Endothelial cell of umbilical vein (primary cell): ENCODE results near the gene APRT. TPM values are rescaled to one million over a fixed set of nuclear protein-coding genes. Genes with fewer than 3 reads are reported as not detected.

ENCODE experiments used
- BruUV-seq: library from RNA; stranded (reverse); fragments of 400-500 nt; replicated peaks from 2 replicates; lab custom pipeline; 2021; lab: Mats Ljungman, UMichigan
- CTCF ChIA-PET: fragments of 300-600, 350-600 bp; sonication (Branson Sonifier 250); formaldehyde crosslinking; loops from one replicate; lab custom pipeline; 2021; ENCODE audit warnings: antibody characterized with exemption, inconsistent platforms; lab: Charles Lee
- POLR2A ChIA-PET: fragments of 300-600, 350-600 bp; sonication (Branson Sonifier 250); formaldehyde crosslinking; loops from one replicate; lab custom pipeline; 2021; ENCODE audit warnings: antibody characterized with exemption, inconsistent platforms; lab: Charles Lee
- DNase-seq: peaks from one replicate; pipeline ENCODE4 v3.0.0-alpha.2; 2011; ENCODE audit warnings: low read depth, low spot score
- FAIRE-seq: peaks from 2 replicates; lab custom pipeline; 2011; peaks lifted over from hg19 to GRCh38; lab: Jason Lieb, UNC
- H2AFZ ChIP-seq: 2 replicates; pipeline ENCODE4 v1.6.0; 2012; ENCODE audit warnings: low read depth, low read length, control low read depth, inconsistent platforms
- H3K27ac ChIP-seq: 2 replicates; pipeline ENCODE4 v1.5.1; 2011; ENCODE audit warnings: low read depth, mild to moderate bottlenecking, control low read depth, low read length, moderate library complexity; ENCODE audit not compliant: insufficient read depth
- H3K27me3 ChIP-seq, 2 experiments: 2 replicates each; pipeline versions ENCODE4 v1.6.0 to v1.6.1; 2011; ENCODE audit warnings: low read length in 2 of 2, mixed read lengths in 1 of 2; ENCODE audit not compliant: control insufficient read depth in 2 of 2, insufficient read depth in 2 of 2
- H3K36me3 ChIP-seq, 2 experiments: 2 replicates in 1 of 2; 3 replicates in 1 of 2; pipeline ENCODE4 v1.5.1; 2011; ENCODE audit warnings: low read length in 2 of 2, mild to moderate bottlenecking in 1 of 2, moderate library complexity in 1 of 2; ENCODE audit not compliant: control insufficient read depth in 2 of 2, insufficient read depth in 2 of 2; ENCODE audit errors: extremely low read depth in 1 of 2
- H3K4me1 ChIP-seq: 3 replicates; pipeline ENCODE4 v1.5.1; 2011; ENCODE audit warnings: mild to moderate bottlenecking, low read length; ENCODE audit not compliant: control insufficient read depth, insufficient read depth; ENCODE audit errors: extremely low read depth
- H3K4me2 ChIP-seq: 2 replicates; pipeline ENCODE4 v1.6.1; 2011; ENCODE audit warnings: low read length, control low read depth, mixed read lengths; ENCODE audit not compliant: insufficient read depth
- H3K4me3 ChIP-seq, 3 experiments: fragments of 200-600 bp in 1 of 3; sonication (generic), shearing (Covaris generic) in 1 of 3; replicated peaks in 1 of 3; 2 replicates each; pipeline ENCODE4 v1.5.1; 2011 to 2016; ENCODE audit warnings: control low read depth in 3 of 3, low read length in 3 of 3, mild to moderate bottlenecking in 2 of 3, inconsistent platforms in 1 of 3, low read depth in 1 of 3, moderate library complexity in 1 of 3; ENCODE audit not compliant: insufficient read depth in 1 of 3
- H3K79me2 ChIP-seq: 2 replicates; pipeline ENCODE4 v1.6.0; 2012; ENCODE audit warnings: low read length, inconsistent platforms; ENCODE audit not compliant: control insufficient read depth, insufficient read depth
- H3K9ac ChIP-seq: replicated peaks from 2 replicates; pipeline ENCODE3; 2011; ENCODE audit warnings: low read length, control low read depth; ENCODE audit not compliant: insufficient read depth; ENCODE audit errors: extremely low read depth
- H3K9me1 ChIP-seq: replicated peaks from 3 replicates; pipeline ENCODE4 v1.6.0; 2011; ENCODE audit warnings: mild to moderate bottlenecking, low read length; ENCODE audit not compliant: control insufficient read depth, insufficient read depth; ENCODE audit errors: extremely low read depth
- H3K9me3 ChIP-seq: replicated peaks from 2 replicates; pipeline ENCODE4 v1.5.1; 2012; ENCODE audit warnings: low read length, inconsistent platforms; ENCODE audit not compliant: control insufficient read depth, insufficient read depth
- H4K20me1 ChIP-seq: replicated peaks from 2 replicates; pipeline ENCODE3; 2011; ENCODE audit warnings: mild to moderate bottlenecking, low read length; ENCODE audit not compliant: control insufficient read depth, insufficient read depth; ENCODE audit errors: extremely low read depth
- EZH2 ChIP-seq: IDR thresholded peaks from 2 replicates; pipeline ENCODE4 v1.6.1; 2012; ENCODE audit warnings: borderline replicate concordance, low read depth, mild to moderate bottlenecking, moderate library complexity, low read length, inconsistent platforms; ENCODE audit not compliant: severe bottlenecking
- FOS ChIP-seq: IDR thresholded peaks from 2 replicates; pipeline ENCODE4 v1.6.1; 2011; ENCODE audit warnings: mild to moderate bottlenecking, low read length, moderate library complexity, borderline replicate concordance; ENCODE audit not compliant: insufficient read depth
- GATA2 ChIP-seq: IDR thresholded peaks from 2 replicates; pipeline ENCODE4 v1.7.0; 2011; ENCODE audit warnings: low read depth, mild to moderate bottlenecking, moderate library complexity, mixed read lengths, low read length; ENCODE audit not compliant: insufficient read length, insufficient read depth
- JUN ChIP-seq: IDR thresholded peaks from 2 replicates; pipeline ENCODE4 v1.6.1; 2011; ENCODE audit warnings: borderline replicate concordance, low read depth; ENCODE audit not compliant: insufficient read length, insufficient read depth
- MAX ChIP-seq: IDR thresholded peaks from 2 replicates; pipeline ENCODE4 v1.6.1; 2011; ENCODE audit not compliant: insufficient read depth, insufficient read length
- MYC ChIP-seq: IDR thresholded peaks from one replicate; pipeline ENCODE4 v1.6.1; 2011; ENCODE audit warnings: mild to moderate bottlenecking, low read depth, low read length
- POLR2A ChIP-seq: IDR thresholded peaks from 2 replicates; pipeline ENCODE4 v1.6.1; 2012; ENCODE audit warnings: low read depth, mild to moderate bottlenecking, control low read depth, low read length
- POLR2AphosphoS5 ChIP-seq: IDR thresholded peaks from 2 replicates; pipeline ENCODE4 v1.6.1; 2012; ENCODE audit warnings: low read depth, mild to moderate bottlenecking, control low read depth, low read length, moderate library complexity; ENCODE audit not compliant: insufficient read depth
- dilution Hi-C: fragments of 300-500 bp; cut with MboI; formaldehyde crosslinking; loops from one replicate; pipeline ENCODE4 v1.15.0; 2019; ENCODE audit warnings: low sequenced_read_pairs; ENCODE audit not compliant: extremely low pct_ligation_motif_present
- intact Hi-C: fragments of 100-400 bp; cut with micrococcal nuclease; formaldehyde crosslinking; loops from one replicate; pipeline ENCODE4 v1.10.0; 2022
- polyA plus RNA-seq, 4 experiments: library from polyadenylated mRNA; depleted of rRNA in 3 of 4; stranded (reverse) in 3 of 4; unstranded in 1 of 4; fragments of >200 nt; gene quantifications; 2 replicates each; pipeline versions ENCODE4 v1.2.1 to v1.2.3, GENCODE V29; 2011 to 2012; ENCODE audit warnings: missing spikeins in 1 of 4
- total RNA-seq: library from RNA; stranded (reverse); gene quantifications from 2 replicates; pipeline ENCODE4 v1.2.3, GENCODE V29; 2021
- TF ChIP-seq, protein P1 (sequence below), 2 donors: IDR thresholded peaks; 1 replicate in 1 of 2; 2 replicates in 1 of 2; pipeline ENCODE4 v1.5.1; 2011; ENCODE audit warnings: low read length in 2 of 2, mild to moderate bottlenecking in 2 of 2, moderate library complexity in 2 of 2, control low read depth in 1 of 2, inconsistent platforms in 1 of 2, low read depth in 1 of 2; ENCODE audit not compliant: insufficient read depth in 1 of 2; ENCODE audit errors: extremely low read depth in 1 of 2

APRT gene
- total and polyA plus RNA-seq, 2 donors (not counting 3 experiments of a cell fraction or from before 2014, with no cell fraction given), result 143 to 152 TPM

DNA sequence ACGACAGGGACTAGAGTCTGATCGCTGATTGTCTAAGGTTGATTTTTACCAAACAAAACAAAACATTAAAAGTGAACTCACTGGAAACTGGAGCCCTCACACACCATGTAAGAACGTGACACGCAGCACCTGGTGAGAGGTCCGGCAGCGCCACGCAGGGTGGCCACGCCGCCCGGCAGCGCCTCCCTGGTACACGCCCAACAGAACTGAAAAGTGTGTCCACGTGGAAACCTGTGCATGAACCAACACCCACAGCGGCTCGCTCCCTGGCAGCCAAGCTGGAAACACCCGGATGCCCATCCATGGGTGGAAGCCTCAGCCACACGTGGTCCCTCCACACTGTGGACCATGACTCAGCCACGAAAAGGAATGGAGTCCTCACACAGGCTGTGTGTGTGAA lies 35.9 kb upstream of the APRT start:
- Histone ChIP-seq H3K4me1 (no peaks in the 10 kb centered on the region), H3K4me3 (no peak overlapping the region), H3K4me2 (no peak overlapping the region), H3K9me1 (no peaks in the 10 kb centered on the region), H3K27me3 (no peaks in the 10 kb centered on the region), H3K9me3 (no peaks in the 10 kb centered on the region), H2AFZ (no peak overlapping the region), H3K36me3 (peaks cover 0 to 5% of the 10 kb centered on the region in 2 experiments), H4K20me1 (no peaks in the 10 kb centered on the region), H3K9ac (no peak overlapping the region), H3K79me2 (no peaks in the 10 kb centered on the region), H3K27ac (no peak overlapping the region)
- dilution Hi-C loops, result no loop called here
- intact Hi-C loops, result no loop called here
- CTCF ChIA-PET, result interaction anchor here (0.8 kb wide), 1 partner anchor 17 kb away, joined by 3 read pairs; no protein-coding TSS in a partner anchor
- BruUV-seq, result no TSS peak
- DNase-seq (no peak), FAIRE-seq (no peak)
- TF ChIP-seq MAX (no peak), FOS (no peak), POLR2A (no peak), GATA2 (no peak), MYC (no peak), EZH2 (no peak), POLR2AphosphoS5 (no peak), JUN (no peak)
- TF ChIP-seq, protein P1, sequence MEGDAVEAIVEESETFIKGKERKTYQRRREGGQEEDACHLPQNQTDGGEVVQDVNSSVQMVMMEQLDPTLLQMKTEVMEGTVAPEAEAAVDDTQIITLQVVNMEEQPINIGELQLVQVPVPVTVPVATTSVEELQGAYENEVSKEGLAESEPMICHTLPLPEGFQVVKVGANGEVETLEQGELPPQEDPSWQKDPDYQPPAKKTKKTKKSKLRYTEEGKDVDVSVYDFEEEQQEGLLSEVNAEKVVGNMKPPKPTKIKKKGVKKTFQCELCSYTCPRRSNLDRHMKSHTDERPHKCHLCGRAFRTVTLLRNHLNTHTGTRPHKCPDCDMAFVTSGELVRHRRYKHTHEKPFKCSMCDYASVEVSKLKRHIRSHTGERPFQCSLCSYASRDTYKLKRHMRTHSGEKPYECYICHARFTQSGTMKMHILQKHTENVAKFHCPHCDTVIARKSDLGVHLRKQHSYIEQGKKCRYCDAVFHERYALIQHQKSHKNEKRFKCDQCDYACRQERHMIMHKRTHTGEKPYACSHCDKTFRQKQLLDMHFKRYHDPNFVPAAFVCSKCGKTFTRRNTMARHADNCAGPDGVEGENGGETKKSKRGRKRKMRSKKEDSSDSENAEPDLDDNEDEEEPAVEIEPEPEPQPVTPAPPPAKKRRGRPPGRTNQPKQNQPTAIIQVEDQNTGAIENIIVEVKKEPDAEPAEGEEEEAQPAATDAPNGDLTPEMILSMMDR (IDR thresholded peaks at IDR 0.05; ENCODE audit: extremely low read depth in 1 of 2, insufficient read depth in 1 of 2, low read depth in 1 of 2, low read length in 2 of 2), result no peak
- POLR2A ChIA-PET, result no interaction called here
